SK-N-SH treated with all-trans-retinoic acid at 6 μM for 48 hours (cell line): ENCODE results near the gene GPSM1.

Experiments used
- ATAC-seq: fragments of 200-7000 bp; cut with Tn5 transposase; 3 replicates; pipeline ENCODE4 v1.9.1; 2020; ENCODE audit warnings: mild to moderate bottlenecking, moderate library complexity
- ARNTL ChIP-seq: fragments of 450-650 bp; formaldehyde crosslinking; IDR thresholded peaks from 2 replicates; pipeline ENCODE4 v1.5.0; 2020; ENCODE audit warnings: low read depth, mild to moderate bottlenecking, moderate library complexity, borderline replicate concordance
- BACH2 ChIP-seq: fragments of 250-450 bp; sonication (Bioruptor Pico); IDR thresholded peaks from 2 replicates; pipeline ENCODE4 v1.9.0; 2021; ENCODE audit warnings: mild to moderate bottlenecking, borderline replicate concordance
- CREB5 ChIP-seq: fragments of 250-450 bp; sonication (Bioruptor Pico); IDR thresholded peaks from 2 replicates; pipeline ENCODE4 v1.5.1; 2020; ENCODE audit warnings: low read depth, mild to moderate bottlenecking, moderate library complexity
- CSDC2 ChIP-seq: fragments of 250-450 bp; sonication (Bioruptor Pico); IDR thresholded peaks from 2 replicates; pipeline ENCODE4 v1.5.0; 2020; ENCODE audit warnings: mild to moderate bottlenecking, moderate library complexity
- CSRNP3 ChIP-seq: fragments of 250-450 bp; sonication (Bioruptor Pico); IDR thresholded peaks from 2 replicates; pipeline ENCODE4 v1.5.1; 2021; ENCODE audit warnings: mild to moderate bottlenecking, moderate library complexity
- GLIS3 ChIP-seq: fragments of 250-450 bp; sonication (Bioruptor Pico); IDR thresholded peaks from 2 replicates; pipeline ENCODE4 v1.5.0; 2020; ENCODE audit warnings: mild to moderate bottlenecking, moderate library complexity
- ISL1 ChIP-seq: fragments of 250-450 bp; sonication (Bioruptor Pico); IDR thresholded peaks from 2 replicates; pipeline ENCODE4 v2.1.2; 2022; ENCODE audit warnings: mild to moderate bottlenecking, moderate library complexity
- OSR1 ChIP-seq: fragments of 250-450 bp; sonication (Bioruptor Pico); IDR thresholded peaks from 2 replicates; pipeline ENCODE4 v1.8.0; 2022; ENCODE audit warnings: moderate library complexity, mild to moderate bottlenecking, inconsistent platforms
- PATZ1 ChIP-seq: fragments of 250-450 bp; sonication (Bioruptor Pico); IDR thresholded peaks from 2 replicates; pipeline ENCODE4 v1.8.0; 2020; ENCODE audit warnings: mild to moderate bottlenecking, moderate library complexity, borderline replicate concordance
- POU6F1 ChIP-seq: fragments of 250-450 bp; sonication (Bioruptor Pico); IDR thresholded peaks from 2 replicates; pipeline ENCODE4 v1.8.0; 2021; ENCODE audit warnings: low read depth, mild to moderate bottlenecking, moderate library complexity, borderline replicate concordance
- PPARA ChIP-seq: fragments of 250-450 bp; sonication (Bioruptor Pico); IDR thresholded peaks from 2 replicates; pipeline ENCODE4 v1.5.0; 2020; ENCODE audit warnings: mild to moderate bottlenecking, borderline replicate concordance
- RARB ChIP-seq: fragments of 250-450 bp; sonication (Bioruptor Pico); IDR thresholded peaks from 2 replicates; pipeline ENCODE4 v1.8.0; 2021; ENCODE audit warnings: mild to moderate bottlenecking, moderate library complexity
- SNAI2 ChIP-seq: fragments of 250-450 bp; sonication (Bioruptor Pico); IDR thresholded peaks from 2 replicates; pipeline ENCODE4 v1.5.0; 2020; ENCODE audit warnings: mild to moderate bottlenecking, moderate library complexity
- TCF4 ChIP-seq: fragments of 250-450 bp; sonication (Bioruptor Pico); IDR thresholded peaks from 2 replicates; pipeline ENCODE4 v1.8.0; 2021; ENCODE audit warnings: mild to moderate bottlenecking, moderate library complexity, borderline replicate concordance
- TOX ChIP-seq: fragments of 250-450 bp; sonication (Bioruptor Pico); IDR thresholded peaks from 2 replicates; pipeline ENCODE4 v1.8.0; 2021; ENCODE audit warnings: mild to moderate bottlenecking, moderate library complexity, borderline replicate concordance
- TSHZ2 ChIP-seq: fragments of 250-450 bp; sonication (Bioruptor Pico); IDR thresholded peaks from 2 replicates; pipeline ENCODE4 v1.5.0; 2020; ENCODE audit warnings: mild to moderate bottlenecking, moderate library complexity
- ZC3H10 ChIP-seq: fragments of 250-450 bp; sonication (Bioruptor Pico); IDR thresholded peaks from 2 replicates; pipeline ENCODE4 v1.5.1; 2021; ENCODE audit warnings: mild to moderate bottlenecking, moderate library complexity
- ZFP3 ChIP-seq: fragments of 250-450 bp; sonication (Bioruptor Pico); IDR thresholded peaks from 2 replicates; pipeline ENCODE4 v1.5.0; 2020; ENCODE audit warnings: mild to moderate bottlenecking, moderate library complexity
- ZFP30 ChIP-seq: fragments of 450-650 bp; formaldehyde crosslinking; IDR thresholded peaks from 2 replicates; pipeline ENCODE4 v1.5.0; 2022; ENCODE audit warnings: mild to moderate bottlenecking, moderate library complexity
- ZNF565 ChIP-seq: fragments of 450-650 bp; formaldehyde crosslinking; conservative IDR thresholded peaks from 2 replicates; pipeline ENCODE4 v1.5.0; 2020; ENCODE audit warnings: low read depth, mild to moderate bottlenecking, moderate library complexity
- ZNF70 ChIP-seq: fragments of 450-650 bp; formaldehyde crosslinking; IDR thresholded peaks from 2 replicates; pipeline ENCODE4 v1.5.0; 2020; ENCODE audit warnings: mild to moderate bottlenecking, moderate library complexity
- ZNF8 ChIP-seq: fragments of 450-650 bp; formaldehyde crosslinking; IDR thresholded peaks from 2 replicates; pipeline ENCODE4 v1.5.0; 2020; ENCODE audit warnings: mild to moderate bottlenecking, moderate library complexity

GPSM1 gene

GRCh38 chr9:136395345-136396218, 68.2 kb downstream of the GPSM1 start:
- ATAC-seq = no peak
- TF ChIP-seq POU6F1 (CRISPR knock-in tag) (no peak), CSRNP3 (no peak), ZNF70 (CRISPR knock-in tag) (no peak), BACH2 (CRISPR knock-in tag) (no peak), RARB (CRISPR knock-in tag) (no peak), CSDC2 (CRISPR knock-in tag) (no peak), TOX (CRISPR knock-in tag) (no peak), SNAI2 (CRISPR knock-in tag) (no peak), ZNF8 (no peak), ZFP30 (CRISPR knock-in tag) (no peak), OSR1 (CRISPR knock-in tag) (no peak), TSHZ2 (CRISPR knock-in tag) (no peak), ZC3H10 (CRISPR knock-in tag) (no peak), ISL1 (CRISPR knock-in tag) (no peak), CREB5 (CRISPR knock-in tag) (no peak), PATZ1 (CRISPR knock-in tag) (no peak), ZNF565 (CRISPR knock-in tag) (no peak), ZFP3 (CRISPR knock-in tag) (no peak), TCF4 (CRISPR knock-in tag) (no peak), GLIS3 (CRISPR knock-in tag) (no peak)

- TF ChIP-seq ZNF8 (no peak), CSRNP3 (no peak), ZFP30 (CRISPR knock-in tag) (no peak), ZC3H10 (CRISPR knock-in tag) (no peak), ZFP3 (CRISPR knock-in tag) (no peak), ZNF565 (CRISPR knock-in tag) (no peak), ZNF70 (CRISPR knock-in tag) (no peak), ARNTL (CRISPR knock-in tag) (no peak), ISL1 (CRISPR knock-in tag) (no peak), CREB5 (CRISPR knock-in tag) (no peak), RARB (CRISPR knock-in tag) (no peak), CSDC2 (CRISPR knock-in tag) (no peak), TOX (CRISPR knock-in tag) (no peak), POU6F1 (CRISPR knock-in tag) (no peak), PPARA (CRISPR knock-in tag) (no peak)
- no peak for ATAC-seq
Measured at GRCh38 chr9:136396219-136396515, 68.8 kb downstream of the GPSM1 start.
